GM23338 (cell line): ENCODE data around the gene BRD9.

Experiments used
- ETS1 ChIP-seq: IDR thresholded peaks from 2 replicates; pipeline ENCODE4 v1.6.1; 2016; ENCODE audit warnings: antibody characterized with exemption
- EZH2 ChIP-seq: fragments of 200-600 bp; sonication (generic); IDR thresholded peaks from one replicate; pipeline ENCODE4 v1.8.0; 2017; ENCODE audit warnings: antibody characterized with exemption, mild to moderate bottlenecking, low read depth; ENCODE audit not compliant: unreplicated experiment
- EZH2phosphoT487 ChIP-seq: fragments of 200-600 bp; sonication (generic); IDR thresholded peaks from one replicate; pipeline ENCODE4 v1.8.1; 2018; ENCODE audit warnings: antibody characterized with exemption; ENCODE audit not compliant: unreplicated experiment
- JUNB ChIP-seq: IDR thresholded peaks from one replicate; pipeline ENCODE4 v1.6.1; 2016; ENCODE audit warnings: antibody characterized with exemption; ENCODE audit not compliant: unreplicated experiment
- TF ChIP-seq, protein P1 (sequence below), 2 experiments: fragments of 200-600 bp in 1 of 2; sonication (generic) in 1 of 2; conservative IDR thresholded peaks; 2 replicates each; pipeline versions ENCODE4 v1.5.1 to v1.6.1; 2016 to 2017; ENCODE audit warnings: antibody characterized with exemption in 2 of 2, low read depth in 2 of 2, mild to moderate bottlenecking in 2 of 2, moderate library complexity in 1 of 2

GRCh38 chr5:930866-931265, 38.3 kb upstream of the BRD9 start:
- no peak for TF ChIP-seq EZH2
- TF ChIP-seq JUNB, result no peak
- TF ChIP-seq, protein P1, sequence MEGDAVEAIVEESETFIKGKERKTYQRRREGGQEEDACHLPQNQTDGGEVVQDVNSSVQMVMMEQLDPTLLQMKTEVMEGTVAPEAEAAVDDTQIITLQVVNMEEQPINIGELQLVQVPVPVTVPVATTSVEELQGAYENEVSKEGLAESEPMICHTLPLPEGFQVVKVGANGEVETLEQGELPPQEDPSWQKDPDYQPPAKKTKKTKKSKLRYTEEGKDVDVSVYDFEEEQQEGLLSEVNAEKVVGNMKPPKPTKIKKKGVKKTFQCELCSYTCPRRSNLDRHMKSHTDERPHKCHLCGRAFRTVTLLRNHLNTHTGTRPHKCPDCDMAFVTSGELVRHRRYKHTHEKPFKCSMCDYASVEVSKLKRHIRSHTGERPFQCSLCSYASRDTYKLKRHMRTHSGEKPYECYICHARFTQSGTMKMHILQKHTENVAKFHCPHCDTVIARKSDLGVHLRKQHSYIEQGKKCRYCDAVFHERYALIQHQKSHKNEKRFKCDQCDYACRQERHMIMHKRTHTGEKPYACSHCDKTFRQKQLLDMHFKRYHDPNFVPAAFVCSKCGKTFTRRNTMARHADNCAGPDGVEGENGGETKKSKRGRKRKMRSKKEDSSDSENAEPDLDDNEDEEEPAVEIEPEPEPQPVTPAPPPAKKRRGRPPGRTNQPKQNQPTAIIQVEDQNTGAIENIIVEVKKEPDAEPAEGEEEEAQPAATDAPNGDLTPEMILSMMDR (conservative IDR thresholded peaks at IDR 0.05; ENCODE audit: low read depth in 2 of 2), result no peak
- TF ChIP-seq EZH2phosphoT487, result no peak
- no peak for TF ChIP-seq ETS1
